ENCODE results near the gene MGAT4C. TPM values are rescaled to one million over a fixed set of nuclear protein-coding genes. Genes with fewer than 3 reads are reported as not detected.

Gene MGAT4C
- total RNA-seq, 6 donors from 2014 or later = under 0.01 to 0.43 (median 0.20) TPM; not detected in 1

DNA sequence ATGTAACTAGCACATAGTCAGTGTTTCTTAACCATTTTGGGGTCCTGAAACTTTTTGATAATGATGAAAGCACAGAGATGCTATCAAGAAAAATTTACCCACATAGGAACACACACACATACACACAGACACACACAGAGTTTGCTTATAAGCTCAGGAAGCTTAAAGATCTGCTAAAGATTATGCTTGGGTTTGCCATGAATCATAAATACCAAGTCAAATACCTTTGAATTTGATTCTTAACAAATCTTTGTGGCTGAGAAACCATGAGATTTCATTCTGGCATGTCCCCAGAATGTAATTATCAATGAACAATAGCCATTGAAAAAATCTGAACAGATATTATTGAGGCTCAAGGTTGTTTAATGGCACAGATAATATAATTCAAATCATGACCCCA lies 292.9 kb downstream of the MGAT4C start:
- ATAC-seq (ENCODE audit: low FRiP score in 2 of 2) = no peak
- no peak overlapping the region for H3K27ac ChIP-seq
- no peaks in the 10 kb centered on the region for H3K27me3 ChIP-seq
- H3K36me3 ChIP-seq = no peaks in the 10 kb centered on the region
- TF ChIP-seq EP300 (IDR thresholded peaks at IDR 0.05) (no peak), POLR2AphosphoS5 (IDR thresholded peaks at IDR 0.05) (no peak), POLR2A (IDR thresholded peaks at IDR 0.05) (no peak)
- no peaks in the 10 kb centered on the region for H3K4me1 ChIP-seq
- no peaks in the 10 kb centered on the region for H3K9me3 ChIP-seq
- no peak overlapping the region for H3K4me3 ChIP-seq
- DNase-seq = no peak

DNA sequence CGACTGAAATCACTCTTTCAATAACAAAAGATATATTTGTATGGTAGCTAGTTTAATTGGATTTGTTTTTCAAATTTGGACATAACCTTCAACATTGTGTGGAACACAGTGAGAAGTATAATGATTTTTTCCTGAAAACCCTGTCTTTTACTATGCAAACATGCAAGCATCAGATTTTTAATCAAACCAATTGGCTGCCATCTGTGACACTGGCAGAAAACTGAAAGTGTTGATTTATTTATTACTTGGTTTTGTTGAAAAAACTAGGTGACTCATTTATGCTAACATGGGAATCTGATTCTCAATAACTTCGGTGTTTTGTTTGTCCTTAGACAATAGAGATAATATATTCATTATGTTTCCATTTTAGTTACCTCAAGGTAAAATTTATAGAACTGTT lies 300.1 kb downstream of the MGAT4C start:
- Histone ChIP-seq H3K36me3 (no peaks in the 10 kb centered on the region), H3K4me1 (no peaks in the 10 kb centered on the region), H3K4me3 (no peak overlapping the region), H3K9me3 (no peaks in the 10 kb centered on the region), H3K27ac (no peak overlapping the region), H3K27me3 (no peaks in the 10 kb centered on the region)
- DNase-seq (no peak), ATAC-seq (ENCODE audit: low FRiP score in 2 of 2) (no peak)
- no peak for TF ChIP-seq POLR2A (IDR thresholded peaks at IDR 0.05)
- TF ChIP-seq, protein P1, sequence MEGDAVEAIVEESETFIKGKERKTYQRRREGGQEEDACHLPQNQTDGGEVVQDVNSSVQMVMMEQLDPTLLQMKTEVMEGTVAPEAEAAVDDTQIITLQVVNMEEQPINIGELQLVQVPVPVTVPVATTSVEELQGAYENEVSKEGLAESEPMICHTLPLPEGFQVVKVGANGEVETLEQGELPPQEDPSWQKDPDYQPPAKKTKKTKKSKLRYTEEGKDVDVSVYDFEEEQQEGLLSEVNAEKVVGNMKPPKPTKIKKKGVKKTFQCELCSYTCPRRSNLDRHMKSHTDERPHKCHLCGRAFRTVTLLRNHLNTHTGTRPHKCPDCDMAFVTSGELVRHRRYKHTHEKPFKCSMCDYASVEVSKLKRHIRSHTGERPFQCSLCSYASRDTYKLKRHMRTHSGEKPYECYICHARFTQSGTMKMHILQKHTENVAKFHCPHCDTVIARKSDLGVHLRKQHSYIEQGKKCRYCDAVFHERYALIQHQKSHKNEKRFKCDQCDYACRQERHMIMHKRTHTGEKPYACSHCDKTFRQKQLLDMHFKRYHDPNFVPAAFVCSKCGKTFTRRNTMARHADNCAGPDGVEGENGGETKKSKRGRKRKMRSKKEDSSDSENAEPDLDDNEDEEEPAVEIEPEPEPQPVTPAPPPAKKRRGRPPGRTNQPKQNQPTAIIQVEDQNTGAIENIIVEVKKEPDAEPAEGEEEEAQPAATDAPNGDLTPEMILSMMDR (IDR thresholded peaks at IDR 0.05) = no peak
- no peak for TF ChIP-seq POLR2AphosphoS5 (IDR thresholded peaks at IDR 0.05)
- TF ChIP-seq EP300 (IDR thresholded peaks at IDR 0.05) = no peak
- WGBS, 2 donors = 59 to 71% methylated on average over 2 of the region's 2 CpGs

DNA sequence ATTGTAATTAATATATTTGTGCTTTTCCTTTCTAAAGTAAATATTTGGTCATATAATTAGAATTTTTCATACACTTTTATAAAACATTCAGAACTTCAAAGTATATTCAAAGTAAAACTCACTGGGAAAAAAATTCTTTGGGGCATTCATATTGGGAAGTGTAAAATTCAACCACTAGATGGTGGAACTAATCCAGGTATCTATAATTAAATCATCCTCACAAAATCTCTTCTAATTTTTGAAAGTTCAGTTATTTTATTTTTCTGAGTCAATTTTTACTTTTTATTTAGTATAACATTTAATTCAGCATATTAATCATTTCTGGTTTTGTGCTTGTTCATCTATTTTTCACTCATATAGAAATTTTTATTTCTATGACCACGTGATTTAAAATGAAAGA lies 301.1 kb downstream of the MGAT4C start:
- Histone ChIP-seq H3K4me3 (no peak overlapping the region), H3K27me3 (no peaks in the 10 kb centered on the region), H3K27ac (no peak overlapping the region), H3K4me1 (no peaks in the 10 kb centered on the region), H3K9me3 (no peaks in the 10 kb centered on the region), H3K36me3 (no peaks in the 10 kb centered on the region)
- WGBS, 2 donors = 66 to 70% methylated on average over 1 of the region's 1 CpG
- TF ChIP-seq EP300 (IDR thresholded peaks at IDR 0.05) (no peak), POLR2A (IDR thresholded peaks at IDR 0.05) (no peak), POLR2AphosphoS5 (IDR thresholded peaks at IDR 0.05) (no peak)
- ATAC-seq (ENCODE audit: low FRiP score in 2 of 2) (no peak), DNase-seq (no peak)

DNA sequence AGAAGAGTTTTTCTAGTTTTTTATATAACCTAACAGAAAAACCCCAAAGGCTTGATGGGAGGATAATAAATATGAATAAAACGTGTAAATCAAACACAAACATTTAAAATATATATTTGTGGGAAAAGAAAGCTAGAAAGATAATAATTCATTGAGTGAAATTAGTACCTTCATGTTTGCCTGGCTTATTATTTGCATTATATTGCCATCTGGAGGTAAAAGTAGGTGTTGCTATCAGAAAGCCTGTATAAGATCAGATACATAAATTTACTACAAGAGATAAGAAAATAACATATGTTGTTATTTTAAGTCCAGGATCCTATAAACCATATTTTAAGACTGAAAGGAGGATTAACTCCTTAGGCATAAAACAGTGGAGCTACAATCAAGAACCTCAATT lies 304.4 kb downstream of the MGAT4C start:
- 11 to 20% methylated on average over 1 of the region's 1 CpG for WGBS, 2 donors
- ATAC-seq (ENCODE audit: low FRiP score in 2 of 2) (no peak), DNase-seq (no peak)
- Histone ChIP-seq H3K4me1 (no peaks in the 10 kb centered on the region), H3K9me3 (no peaks in the 10 kb centered on the region), H3K4me3 (no peak overlapping the region), H3K36me3 (no peaks in the 10 kb centered on the region), H3K27ac (no peak overlapping the region), H3K27me3 (no peaks in the 10 kb centered on the region)
- TF ChIP-seq POLR2AphosphoS5 (IDR thresholded peaks at IDR 0.05) = no peak
- TF ChIP-seq, protein P1 (IDR thresholded peaks at IDR 0.05) = peak in 2 of 6 experiments; percentile 13 to 17

DNA sequence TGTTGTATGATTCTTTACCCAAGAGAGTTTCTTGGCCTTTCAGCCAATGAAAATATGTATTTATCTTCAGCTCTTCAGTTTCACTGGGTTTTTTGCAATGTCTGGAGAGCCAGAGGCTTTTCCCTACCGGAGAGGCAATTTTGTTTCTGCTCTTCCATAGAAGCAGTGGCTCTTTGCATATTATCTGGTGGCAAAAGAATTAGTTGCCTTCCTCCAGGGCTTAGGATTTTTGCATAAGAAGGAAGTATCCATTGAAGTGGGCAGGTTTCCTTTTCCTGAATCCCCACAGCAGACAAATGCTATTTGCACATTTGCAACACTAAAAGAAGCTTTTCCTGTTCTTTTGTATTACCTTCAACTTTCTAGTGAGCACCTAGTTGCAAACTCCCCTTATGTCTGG lies 306.9 kb downstream of the MGAT4C start:
- no peaks in the 10 kb centered on the region for H3K9me3 ChIP-seq
- no peak overlapping the region for H3K4me3 ChIP-seq
- ATAC-seq (ENCODE audit: low FRiP score in 2 of 2) (no peak), DNase-seq (no peak)
- H3K36me3 ChIP-seq = no peaks in the 10 kb centered on the region
- no peak overlapping the region for H3K27ac ChIP-seq
- H3K27me3 ChIP-seq = no peaks in the 10 kb centered on the region
- no peaks in the 10 kb centered on the region for H3K4me1 ChIP-seq
- TF ChIP-seq, protein P1 (IDR thresholded peaks at IDR 0.05) = no peak
- 31 to 40% methylated on average over 1 of the region's 1 CpG for WGBS, 2 donors

DNA sequence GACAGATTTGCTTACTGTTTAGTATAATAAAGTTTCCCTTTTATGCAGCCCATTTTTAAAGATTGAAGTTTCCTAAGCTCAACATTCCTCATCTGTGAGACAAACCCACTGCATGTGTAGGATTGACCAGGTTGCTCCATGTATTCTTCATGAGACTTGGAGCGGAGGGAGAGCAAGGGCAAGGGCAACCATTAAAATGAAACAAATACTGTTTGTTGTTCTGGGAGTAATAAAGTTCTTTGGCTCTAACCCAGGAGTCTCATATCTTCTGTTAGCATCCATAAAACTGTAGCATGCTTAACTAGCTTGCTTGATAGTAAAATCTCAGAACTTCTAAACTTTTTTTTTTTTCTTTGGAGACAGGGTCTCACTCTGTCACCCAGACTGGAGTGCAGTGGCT lies 307.9 kb downstream of the MGAT4C start:
- no peaks in the 10 kb centered on the region for H3K27me3 ChIP-seq
- TF ChIP-seq POLR2A (IDR thresholded peaks at IDR 0.05) (no peak), EP300 (IDR thresholded peaks at IDR 0.05) (no peak), POLR2AphosphoS5 (IDR thresholded peaks at IDR 0.05) (no peak)
- TF ChIP-seq, protein P1 (IDR thresholded peaks at IDR 0.05) = no peak
- H3K4me3 ChIP-seq = no peak overlapping the region
- H3K4me1 ChIP-seq = no peaks in the 10 kb centered on the region
- no peaks in the 10 kb centered on the region for H3K36me3 ChIP-seq
- no peaks in the 10 kb centered on the region for H3K9me3 ChIP-seq
- WGBS, 2 donors = 91 to 100% methylated on average over 1 of the region's 1 CpG
- no peak for DNase-seq
- ATAC-seq (ENCODE audit: low FRiP score in 2 of 2) = no peak
- H3K27ac ChIP-seq = no peak overlapping the region

All from upper lobe of left lung (tissue), 6 donors.